OCI-LY1 (cell line): ENCODE measurements around the gene TNFAIP8L2.

ENCODE experiments used
- CTCF ChIP-seq: fragments of 200-600 bp; sonication (generic), shearing (Covaris generic); IDR thresholded peaks from 2 replicates; pipeline ENCODE4 v1.5.1; 2017; ENCODE audit warnings: mild to moderate bottlenecking, antibody characterized with exemption, low read length, moderate library complexity, mixed read lengths
- EZH2 ChIP-seq: fragments of 200-600 bp; sonication (generic), shearing (Covaris generic); IDR thresholded peaks from 2 replicates; pipeline ENCODE4 v1.8.0; 2017; ENCODE audit warnings: borderline replicate concordance, mixed run types, mild to moderate bottlenecking, antibody characterized with exemption, low read length, moderate library complexity, mixed read lengths

- TF ChIP-seq CTCF (peak; percentile 35; the same call in 1 of the 2 replicates), EZH2 (no peak)
These were observed 20.7 kb upstream of the TNFAIP8L2 start for GRCh38 chr1:151135433-151136385.
